ENCODE data around the gene ENTPD2. TPM values are rescaled to one million over a fixed set of nuclear protein-coding genes. Genes with fewer than 3 reads are reported as not detected.

Gene ENTPD2
- total and polyA plus RNA-seq, 9 of the 15 experiments (the other 6 are each of a cell fraction or from before 2014, with no cell fraction given), result 0.04 to 0.60 (median 0.14) TPM; not detected in 4

DNA sequence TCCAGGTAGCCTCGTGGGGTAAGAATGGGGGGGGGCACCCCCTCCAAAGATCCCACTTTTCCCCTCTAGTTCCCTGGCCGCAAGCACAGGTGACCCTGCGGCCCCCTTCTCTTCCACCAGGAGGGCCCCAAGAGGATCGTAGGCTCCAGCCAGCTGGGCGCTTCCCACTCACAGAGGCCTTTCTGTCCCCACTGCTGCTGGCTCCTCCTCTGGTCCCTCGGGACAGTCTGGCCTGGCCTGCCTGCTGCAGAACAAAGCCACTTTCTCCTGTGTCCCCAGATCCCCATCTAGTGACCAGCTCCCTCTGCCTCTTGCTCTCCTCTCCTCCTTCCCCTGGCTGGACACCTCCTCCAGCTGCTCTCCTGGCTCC is 17.0 kb upstream of the ENTPD2 start (continued):
- TF ChIP-seq BRCA1 (IDR thresholded peaks at IDR 0.05) (no peak), BRCA1 (CRISPR knock-in tag; IDR thresholded peaks at IDR 0.05) (0 out of 2 replicates have a peak, but pooled peaks have one; percentile 26), TGIF2 (CRISPR knock-in tag; IDR thresholded peaks at IDR 0.05) (no peak), MAZ (CRISPR knock-in tag; conservative IDR thresholded peaks at IDR 0.05 in 1 of 2, IDR thresholded peaks at IDR 0.05 in 1 of 2) (peak in 1 of 2 experiments; percentile 52; a peak in 1 of 4 replicates), HDGF (IDR thresholded peaks at IDR 0.05) (0 out of 2 replicates have a peak, but pooled peaks have one; percentile 23), HLTF (IDR thresholded peaks at IDR 0.05) (no peak), CBX2 (IDR thresholded peaks at IDR 0.05; ENCODE audit: insufficient read depth, low read length, poor library complexity, severe bottlenecking) (no peak), CCAR2 (IDR thresholded peaks at IDR 0.05; ENCODE audit: low read depth, low read length) (no peak), PRMT5 (CRISPR knock-in tag; IDR thresholded peaks at IDR 0.05) (no peak), SNIP1 (IDR thresholded peaks at IDR 0.05; ENCODE audit: low read depth) (no peak), NBN (IDR thresholded peaks at IDR 0.05; ENCODE audit: low read depth) (no peak), DIDO1 (tag; IDR thresholded peaks at IDR 0.05; ENCODE audit: low read depth) (no peak), RB1 (IDR thresholded peaks at IDR 0.05; ENCODE audit: low read depth) (peak; percentile 21; the same call in 1 of the 2 replicates), CC2D1A (IDR thresholded peaks at IDR 0.05) (no peak), ZNF584 (CRISPR knock-in tag; IDR thresholded peaks at IDR 0.05; ENCODE audit: low read depth) (no peak), TCF7 (IDR thresholded peaks at IDR 0.05; ENCODE audit: borderline replicate concordance) (no peak), ARNT (IDR thresholded peaks at IDR 0.05) (no peak), SRSF7 (optimal IDR thresholded peaks at IDR 0.05; ENCODE audit: low read depth, low read length) (no peak)
- TF ChIP-seq, protein P1, sequence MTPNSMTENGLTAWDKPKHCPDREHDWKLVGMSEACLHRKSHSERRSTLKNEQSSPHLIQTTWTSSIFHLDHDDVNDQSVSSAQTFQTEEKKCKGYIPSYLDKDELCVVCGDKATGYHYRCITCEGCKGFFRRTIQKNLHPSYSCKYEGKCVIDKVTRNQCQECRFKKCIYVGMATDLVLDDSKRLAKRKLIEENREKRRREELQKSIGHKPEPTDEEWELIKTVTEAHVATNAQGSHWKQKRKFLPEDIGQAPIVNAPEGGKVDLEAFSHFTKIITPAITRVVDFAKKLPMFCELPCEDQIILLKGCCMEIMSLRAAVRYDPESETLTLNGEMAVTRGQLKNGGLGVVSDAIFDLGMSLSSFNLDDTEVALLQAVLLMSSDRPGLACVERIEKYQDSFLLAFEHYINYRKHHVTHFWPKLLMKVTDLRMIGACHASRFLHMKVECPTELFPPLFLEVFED (CRISPR knock-in tag; conservative IDR thresholded peaks at IDR 0.05), result no peak
- TF ChIP-seq, protein P2, sequence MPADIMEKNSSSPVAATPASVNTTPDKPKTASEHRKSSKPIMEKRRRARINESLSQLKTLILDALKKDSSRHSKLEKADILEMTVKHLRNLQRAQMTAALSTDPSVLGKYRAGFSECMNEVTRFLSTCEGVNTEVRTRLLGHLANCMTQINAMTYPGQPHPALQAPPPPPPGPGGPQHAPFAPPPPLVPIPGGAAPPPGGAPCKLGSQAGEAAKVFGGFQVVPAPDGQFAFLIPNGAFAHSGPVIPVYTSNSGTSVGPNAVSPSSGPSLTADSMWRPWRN (IDR thresholded peaks at IDR 0.05; ENCODE audit: low read depth), result no peak
- TF ChIP-seq, protein P3, sequence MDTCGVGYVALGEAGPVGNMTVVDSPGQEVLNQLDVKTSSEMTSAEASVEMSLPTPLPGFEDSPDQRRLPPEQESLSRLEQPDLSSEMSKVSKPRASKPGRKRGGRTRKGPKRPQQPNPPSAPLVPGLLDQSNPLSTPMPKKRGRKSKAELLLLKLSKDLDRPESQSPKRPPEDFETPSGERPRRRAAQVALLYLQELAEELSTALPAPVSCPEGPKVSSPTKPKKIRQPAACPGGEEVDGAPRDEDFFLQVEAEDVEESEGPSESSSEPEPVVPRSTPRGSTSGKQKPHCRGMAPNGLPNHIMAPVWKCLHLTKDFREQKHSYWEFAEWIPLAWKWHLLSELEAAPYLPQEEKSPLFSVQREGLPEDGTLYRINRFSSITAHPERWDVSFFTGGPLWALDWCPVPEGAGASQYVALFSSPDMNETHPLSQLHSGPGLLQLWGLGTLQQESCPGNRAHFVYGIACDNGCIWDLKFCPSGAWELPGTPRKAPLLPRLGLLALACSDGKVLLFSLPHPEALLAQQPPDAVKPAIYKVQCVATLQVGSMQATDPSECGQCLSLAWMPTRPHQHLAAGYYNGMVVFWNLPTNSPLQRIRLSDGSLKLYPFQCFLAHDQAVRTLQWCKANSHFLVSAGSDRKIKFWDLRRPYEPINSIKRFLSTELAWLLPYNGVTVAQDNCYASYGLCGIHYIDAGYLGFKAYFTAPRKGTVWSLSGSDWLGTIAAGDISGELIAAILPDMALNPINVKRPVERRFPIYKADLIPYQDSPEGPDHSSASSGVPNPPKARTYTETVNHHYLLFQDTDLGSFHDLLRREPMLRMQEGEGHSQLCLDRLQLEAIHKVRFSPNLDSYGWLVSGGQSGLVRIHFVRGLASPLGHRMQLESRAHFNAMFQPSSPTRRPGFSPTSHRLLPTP (IDR thresholded peaks at IDR 0.05; ENCODE audit: borderline replicate concordance, extremely low read depth, insufficient read length), result no peak
- TF ChIP-seq, protein P4, sequence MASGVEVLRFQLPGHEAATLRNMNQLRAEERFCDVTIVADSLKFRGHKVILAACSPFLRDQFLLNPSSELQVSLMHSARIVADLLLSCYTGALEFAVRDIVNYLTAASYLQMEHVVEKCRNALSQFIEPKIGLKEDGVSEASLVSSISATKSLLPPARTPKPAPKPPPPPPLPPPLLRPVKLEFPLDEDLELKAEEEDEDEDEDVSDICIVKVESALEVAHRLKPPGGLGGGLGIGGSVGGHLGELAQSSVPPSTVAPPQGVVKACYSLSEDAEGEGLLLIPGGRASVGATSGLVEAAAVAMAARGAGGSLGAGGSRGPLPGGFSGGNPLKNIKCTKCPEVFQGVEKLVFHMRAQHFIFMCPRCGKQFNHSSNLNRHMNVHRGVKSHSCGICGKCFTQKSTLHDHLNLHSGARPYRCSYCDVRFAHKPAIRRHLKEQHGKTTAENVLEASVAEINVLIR (CRISPR knock-in tag; IDR thresholded peaks at IDR 0.05), result no peak
- TF ChIP-seq, protein P5, sequence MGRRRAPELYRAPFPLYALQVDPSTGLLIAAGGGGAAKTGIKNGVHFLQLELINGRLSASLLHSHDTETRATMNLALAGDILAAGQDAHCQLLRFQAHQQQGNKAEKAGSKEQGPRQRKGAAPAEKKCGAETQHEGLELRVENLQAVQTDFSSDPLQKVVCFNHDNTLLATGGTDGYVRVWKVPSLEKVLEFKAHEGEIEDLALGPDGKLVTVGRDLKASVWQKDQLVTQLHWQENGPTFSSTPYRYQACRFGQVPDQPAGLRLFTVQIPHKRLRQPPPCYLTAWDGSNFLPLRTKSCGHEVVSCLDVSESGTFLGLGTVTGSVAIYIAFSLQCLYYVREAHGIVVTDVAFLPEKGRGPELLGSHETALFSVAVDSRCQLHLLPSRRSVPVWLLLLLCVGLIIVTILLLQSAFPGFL (CRISPR knock-in tag; IDR thresholded peaks at IDR 0.05), result 0 out of 2 replicates have a peak, but pooled peaks have one; percentile 51

All from K562 (cell line).